ENCODE data around the gene SORCS2.

SORCS2 gene

DNA sequence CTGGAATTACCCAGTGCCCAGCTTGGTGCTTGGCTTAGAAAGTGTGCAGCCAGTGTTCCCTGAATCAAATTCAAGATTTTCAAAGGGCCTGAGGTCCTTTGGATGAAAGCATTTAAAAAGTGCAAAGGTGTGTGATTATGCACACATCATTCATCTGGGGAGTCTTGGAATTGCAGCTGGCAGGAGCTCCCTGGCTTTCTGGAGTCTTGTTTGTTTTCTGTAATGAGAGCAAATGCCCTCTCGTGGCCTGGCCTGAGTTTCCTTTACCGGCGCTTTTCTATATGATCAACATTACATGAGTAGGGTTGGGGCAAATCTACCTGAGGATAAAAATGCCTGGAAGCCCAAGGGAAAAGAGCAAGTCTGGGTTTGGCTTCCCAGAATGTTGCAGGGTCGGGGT is 24.6 kb upstream of the SORCS2 start:
- TF ChIP-seq, protein P1, sequence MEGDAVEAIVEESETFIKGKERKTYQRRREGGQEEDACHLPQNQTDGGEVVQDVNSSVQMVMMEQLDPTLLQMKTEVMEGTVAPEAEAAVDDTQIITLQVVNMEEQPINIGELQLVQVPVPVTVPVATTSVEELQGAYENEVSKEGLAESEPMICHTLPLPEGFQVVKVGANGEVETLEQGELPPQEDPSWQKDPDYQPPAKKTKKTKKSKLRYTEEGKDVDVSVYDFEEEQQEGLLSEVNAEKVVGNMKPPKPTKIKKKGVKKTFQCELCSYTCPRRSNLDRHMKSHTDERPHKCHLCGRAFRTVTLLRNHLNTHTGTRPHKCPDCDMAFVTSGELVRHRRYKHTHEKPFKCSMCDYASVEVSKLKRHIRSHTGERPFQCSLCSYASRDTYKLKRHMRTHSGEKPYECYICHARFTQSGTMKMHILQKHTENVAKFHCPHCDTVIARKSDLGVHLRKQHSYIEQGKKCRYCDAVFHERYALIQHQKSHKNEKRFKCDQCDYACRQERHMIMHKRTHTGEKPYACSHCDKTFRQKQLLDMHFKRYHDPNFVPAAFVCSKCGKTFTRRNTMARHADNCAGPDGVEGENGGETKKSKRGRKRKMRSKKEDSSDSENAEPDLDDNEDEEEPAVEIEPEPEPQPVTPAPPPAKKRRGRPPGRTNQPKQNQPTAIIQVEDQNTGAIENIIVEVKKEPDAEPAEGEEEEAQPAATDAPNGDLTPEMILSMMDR (IDR thresholded peaks at IDR 0.05; ENCODE audit: low read depth, low read length): no peak

DNA sequence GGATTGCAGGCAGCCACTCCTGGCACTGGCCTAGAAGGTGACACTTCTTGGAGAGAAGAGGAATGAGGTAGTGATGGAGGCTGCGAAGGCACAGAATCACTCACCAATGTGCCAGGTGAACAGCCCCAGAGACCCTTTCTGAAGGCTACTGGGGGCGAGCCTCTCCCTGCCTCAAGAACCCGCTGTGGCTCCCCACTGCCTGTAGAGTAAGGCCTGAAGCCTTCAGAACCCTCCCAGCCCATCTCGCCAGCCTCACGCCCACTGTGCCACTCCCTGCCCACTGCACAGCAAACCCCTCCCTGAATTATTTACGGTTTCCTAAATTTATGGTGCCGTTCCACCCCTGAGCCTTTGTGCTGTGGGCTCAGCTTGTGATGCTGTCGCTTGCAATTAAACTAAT is 24.2 kb upstream of the SORCS2 start:
- no peak for DNase-seq (ENCODE audit: extremely low read depth, low read depth)
- TF ChIP-seq, protein P1 (IDR thresholded peaks at IDR 0.05; ENCODE audit: low read depth, low read length): no peak

More for the DNA sequence above, 24.6 kb upstream of the SORCS2 start:
- no peak for DNase-seq (ENCODE audit: extremely low read depth, low read depth)

DNA sequence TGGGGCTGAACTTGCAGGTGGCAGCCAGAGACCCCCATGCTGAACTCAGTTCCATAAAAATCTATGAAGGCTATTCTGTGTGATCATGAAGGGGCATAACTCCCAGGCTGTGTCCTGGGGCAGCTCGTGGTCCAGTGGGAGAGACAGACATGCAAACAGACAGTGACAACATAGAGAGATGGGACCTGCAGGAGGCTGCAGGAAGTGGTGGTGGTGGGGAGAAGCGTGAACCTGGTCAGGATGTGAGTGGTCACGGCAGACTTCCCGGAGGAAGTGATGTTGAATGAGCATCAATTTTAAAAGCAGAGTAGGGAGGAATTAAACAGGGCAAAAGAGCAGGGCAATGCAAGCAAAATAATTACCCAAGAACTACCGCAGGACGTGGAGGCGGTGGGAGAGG is 23.2 kb upstream of the SORCS2 start:
- no peak for DNase-seq (ENCODE audit: extremely low read depth, low read depth)
- TF ChIP-seq, protein P1 (IDR thresholded peaks at IDR 0.05; ENCODE audit: low read depth, low read length): no peak

DNA sequence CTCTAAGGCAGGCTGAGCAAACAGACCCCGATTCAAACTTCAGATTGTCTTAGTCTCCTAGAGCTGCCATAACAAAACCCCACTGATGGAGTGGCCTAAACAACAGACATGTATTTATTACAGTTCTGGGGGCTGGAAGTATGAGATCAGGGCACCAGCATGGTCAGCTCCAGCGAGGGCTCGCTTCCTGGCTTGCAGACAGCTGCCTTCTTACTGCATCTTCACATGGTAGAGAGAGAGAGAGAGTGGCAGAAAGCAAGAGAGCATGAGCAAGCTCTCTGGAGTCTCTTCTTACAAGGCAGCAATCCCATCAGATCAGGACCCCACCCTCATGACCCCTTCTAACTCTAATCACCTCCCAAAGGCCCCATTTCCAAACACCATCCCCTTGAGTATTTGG is 22.3 kb upstream of the SORCS2 start:
- DNase-seq (ENCODE audit: extremely low read depth, low read depth): no peak
- TF ChIP-seq, protein P1 (IDR thresholded peaks at IDR 0.05; ENCODE audit: low read depth, low read length): no peak

DNA sequence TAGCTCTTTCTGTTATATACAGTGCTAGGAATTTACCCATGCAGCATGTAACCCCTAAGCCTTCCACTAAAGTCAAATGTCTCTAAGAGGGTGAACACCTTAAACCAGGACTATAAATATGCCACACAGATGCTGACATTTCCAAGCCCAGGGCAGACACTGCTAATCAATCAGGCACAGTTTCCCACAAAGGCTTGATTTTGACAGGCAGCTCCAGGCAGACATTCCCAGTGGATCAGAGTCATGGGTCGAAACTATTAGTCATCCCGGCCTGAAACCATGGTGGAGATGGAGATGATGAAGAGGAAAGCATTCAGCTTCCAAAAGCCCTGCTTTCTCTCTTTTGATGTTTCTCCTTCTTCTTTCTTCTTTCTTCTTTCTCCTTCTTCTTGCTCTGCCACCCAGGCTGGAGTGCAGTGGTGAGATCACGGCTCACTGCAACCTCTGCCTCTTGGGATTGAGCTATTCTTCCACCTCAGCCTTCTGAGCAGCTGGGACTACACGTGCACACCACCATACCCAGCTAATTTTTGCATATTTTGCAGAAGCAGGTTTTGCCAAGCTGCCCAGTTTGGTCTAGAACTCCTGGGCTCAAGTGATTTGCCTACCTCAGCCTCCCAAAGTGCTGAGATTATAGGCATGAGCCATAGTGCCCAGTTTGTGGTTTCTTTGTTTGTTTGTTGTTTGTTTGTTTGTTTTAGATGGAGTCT is 21.0 kb upstream of the SORCS2 start:
- no peak for DNase-seq (ENCODE audit: extremely low read depth, low read depth)
- TF ChIP-seq, protein P1 (IDR thresholded peaks at IDR 0.05; ENCODE audit: low read depth, low read length): no peak

DNA sequence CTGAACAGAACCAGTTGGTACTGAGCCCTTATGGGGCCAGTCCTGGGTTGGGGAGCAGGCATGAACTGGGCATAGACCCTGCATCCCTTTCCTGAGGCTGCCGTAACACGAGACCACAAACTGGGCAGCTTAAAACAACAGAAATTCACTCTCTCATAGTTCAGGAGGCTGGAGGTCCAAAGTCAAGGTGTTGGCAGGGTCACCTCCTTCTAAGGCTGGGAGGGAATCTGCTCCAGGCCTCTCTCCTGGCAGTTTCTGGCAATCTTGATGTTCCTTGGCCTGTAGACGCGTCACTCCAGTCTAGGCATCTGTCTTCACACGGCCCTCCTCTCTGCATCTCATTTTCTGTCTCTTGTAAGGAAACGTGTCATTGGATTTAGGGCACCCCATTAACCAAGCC is 19.8 kb upstream of the SORCS2 start:
- TF ChIP-seq, protein P1 (IDR thresholded peaks at IDR 0.05; ENCODE audit: low read depth, low read length): no peak
- DNase-seq (ENCODE audit: extremely low read depth, low read depth): no peak

DNA sequence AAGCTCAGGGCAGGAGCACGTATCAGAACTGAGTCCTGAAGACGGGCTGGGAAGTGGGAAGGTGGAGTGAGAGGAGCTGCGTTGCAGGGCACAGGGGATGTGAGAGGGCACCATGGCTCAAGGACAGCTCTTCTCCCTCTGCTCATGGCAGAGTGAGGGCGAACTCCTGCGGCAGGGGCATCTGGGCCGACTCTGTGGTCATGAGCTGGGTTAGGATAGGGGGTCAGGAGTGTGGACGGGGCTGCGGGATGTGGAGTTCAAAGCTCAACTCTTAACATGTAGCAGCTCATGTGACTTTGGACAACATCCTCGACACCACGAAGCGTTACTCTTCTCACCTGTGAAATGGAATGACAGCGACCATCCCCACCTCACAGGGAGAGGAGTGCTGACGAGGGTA is 19.4 kb upstream of the SORCS2 start:
- TF ChIP-seq, protein P1 (IDR thresholded peaks at IDR 0.05; ENCODE audit: low read depth, low read length): no peak
- no peak for DNase-seq (ENCODE audit: extremely low read depth, low read depth)

All from AG09319 (cell line).